Measurements from ENCODE around the gene CLCNKA.
A peak's percentile ranks its signal among the peaks of the same experiment; 100 is the strongest.
"Not testable (repeated sequence)": the region's sequence is repeated elsewhere in the genome, so short reads cannot be mapped to it uniquely, and the experiment has no call there.

Gene CLCNKA

DNA sequence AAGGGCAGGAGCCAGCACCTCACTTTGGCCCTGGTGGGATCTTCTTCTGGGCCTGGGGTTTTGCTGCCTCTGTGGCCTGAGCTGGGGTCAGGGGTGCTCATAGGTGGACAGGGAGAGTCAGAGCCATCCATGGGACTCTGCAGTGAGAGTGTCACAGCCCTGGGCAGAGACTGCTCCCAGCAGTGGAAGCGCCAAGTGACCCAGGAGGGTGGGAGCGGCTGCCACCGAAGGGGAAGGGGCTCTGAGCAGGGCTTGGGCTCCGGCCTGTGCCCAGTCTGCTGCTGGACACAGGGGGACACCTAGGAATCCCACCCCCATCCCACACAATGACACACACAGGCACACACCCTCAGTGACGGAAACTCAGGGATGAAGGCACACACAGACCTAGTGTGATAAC lies 22.1 kb downstream of the CLCNKA start:
- no peak for DNase-seq

- no peak for DNase-seq
These were observed 25.0 kb downstream of the CLCNKA start for GRCh38 chr1:16046842-16047241.

DNA sequence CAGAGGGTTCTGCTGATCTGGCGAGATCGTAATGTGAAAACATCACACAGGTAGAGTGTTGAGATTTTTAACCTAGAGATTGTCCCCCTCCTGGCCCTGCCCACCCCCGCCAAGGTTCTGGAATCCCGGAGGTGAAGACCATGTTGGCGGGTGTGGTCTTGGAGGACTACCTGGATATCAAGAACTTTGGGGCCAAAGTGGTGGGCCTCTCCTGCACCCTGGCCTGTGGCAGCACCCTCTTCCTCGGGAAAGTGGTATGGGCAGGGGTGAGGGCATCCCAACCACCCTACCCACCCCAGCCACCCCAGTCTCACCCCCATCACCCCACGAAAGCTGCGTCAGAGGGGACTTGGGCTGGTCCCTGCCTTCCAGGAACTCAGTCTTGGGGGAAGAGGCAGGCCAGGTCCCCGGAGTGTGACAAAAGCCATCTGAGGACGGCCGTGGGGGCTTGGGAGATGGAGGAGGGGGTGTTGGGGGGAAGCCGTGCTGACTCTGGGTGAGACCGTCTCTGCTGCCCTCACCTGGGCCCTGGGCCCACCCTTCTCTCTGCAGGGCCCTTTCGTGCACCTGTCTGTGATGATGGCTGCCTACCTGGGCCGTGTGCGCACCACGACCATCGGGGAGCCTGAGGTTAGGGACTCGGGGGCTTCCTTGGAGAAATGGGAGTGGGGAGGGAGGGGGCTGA lies 26.1 kb downstream of the CLCNKA start:
- DNase-seq = no peak

- DNase-seq = peak; percentile 31
These were observed 26.8 kb downstream of the CLCNKA start for GRCh38 chr1:16048573-16049189.

GRCh38 chr1:16050328-16050727 lies 28.5 kb downstream of the CLCNKA start:
- DNase-seq = no peak

DNA sequence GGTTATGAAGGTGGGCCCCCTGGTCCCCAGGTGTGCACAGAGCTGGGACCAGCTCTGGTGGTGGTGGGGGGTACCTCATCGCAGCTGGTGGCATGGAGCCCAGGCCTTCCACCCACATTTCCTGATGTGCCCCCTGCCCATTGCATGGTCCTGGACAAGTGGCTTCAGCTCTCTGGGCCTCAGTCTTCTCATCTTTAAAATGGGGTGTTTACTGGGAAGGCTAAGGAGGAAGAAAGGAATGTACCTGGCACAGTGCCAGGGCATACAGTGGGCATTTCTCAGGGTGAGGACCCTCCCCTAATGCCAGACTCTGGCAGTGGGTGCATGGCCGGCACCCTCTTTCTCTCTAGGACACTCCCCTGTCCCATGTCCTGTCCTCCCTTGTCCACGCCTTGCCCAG lies 29.2 kb downstream of the CLCNKA start:
- DNase-seq = no peak

DNA sequence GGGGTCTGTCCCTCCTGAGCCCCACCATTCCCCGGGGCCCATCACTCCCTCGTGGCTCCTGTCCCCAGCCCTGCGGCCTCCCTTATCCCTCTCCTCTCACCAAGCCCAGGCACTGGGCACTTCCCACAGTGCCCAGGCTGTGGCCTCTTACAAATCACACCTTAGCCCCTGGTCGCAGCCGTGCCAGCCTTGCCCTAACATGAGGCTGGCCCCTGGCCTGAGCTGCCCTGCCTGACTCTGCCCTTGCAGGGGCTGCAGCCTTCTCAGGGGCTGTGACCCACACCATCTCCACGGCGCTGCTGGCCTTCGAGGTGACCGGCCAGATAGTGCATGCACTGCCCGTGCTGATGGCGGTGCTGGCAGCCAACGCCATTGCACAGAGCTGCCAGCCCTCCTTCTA lies 30.1 kb downstream of the CLCNKA start:
- not testable (repeated sequence) for DNase-seq

GRCh38 chr1:16053781-16054502 lies 32.1 kb downstream of the CLCNKA start:
- no peak for DNase-seq

DNA sequence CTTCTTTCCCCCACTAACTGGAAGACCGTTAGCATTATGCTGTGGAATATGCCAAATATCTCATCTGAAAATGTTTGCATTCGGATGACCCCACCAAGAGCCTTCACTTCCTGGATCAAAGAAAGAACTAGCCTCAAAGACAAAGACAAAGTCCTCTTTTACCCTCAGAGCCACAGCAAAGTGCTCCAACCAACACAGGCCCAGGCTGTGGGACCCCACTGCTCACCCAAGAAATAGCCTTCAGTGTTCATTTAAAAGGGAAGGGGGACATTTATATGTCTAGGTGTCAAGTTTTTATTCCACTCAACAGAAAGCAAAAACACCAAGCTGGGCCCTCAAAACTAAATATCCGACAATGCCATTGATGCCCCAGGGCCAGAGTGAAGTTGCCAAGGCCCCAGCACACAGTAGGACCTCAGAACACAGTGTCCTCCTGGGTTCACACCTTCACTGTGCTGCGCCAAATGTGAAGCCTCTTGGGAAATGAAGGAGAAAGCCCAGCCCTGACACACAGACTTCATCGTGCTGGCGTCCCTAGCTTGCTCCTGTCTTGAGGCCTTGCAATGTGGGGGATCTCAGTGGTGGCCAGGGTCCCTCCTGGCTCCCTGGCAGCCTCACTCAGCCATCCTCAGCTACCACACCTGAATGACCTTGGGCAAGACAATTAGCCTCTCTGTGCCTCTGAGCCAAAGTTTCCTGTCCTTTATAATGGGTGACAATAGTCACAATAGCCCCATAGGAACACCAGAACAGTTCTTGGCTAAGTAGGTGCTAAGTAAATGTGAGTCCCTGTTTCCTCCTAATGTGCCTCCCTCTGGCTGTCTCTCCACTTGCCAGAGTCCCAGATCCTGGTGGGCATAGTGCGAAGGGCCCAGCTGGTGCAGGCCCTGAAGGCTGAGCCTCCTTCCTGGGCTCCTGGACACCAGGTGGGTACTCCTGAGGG lies 33.0 kb downstream of the CLCNKA start:
- no peak for DNase-seq

DNA sequence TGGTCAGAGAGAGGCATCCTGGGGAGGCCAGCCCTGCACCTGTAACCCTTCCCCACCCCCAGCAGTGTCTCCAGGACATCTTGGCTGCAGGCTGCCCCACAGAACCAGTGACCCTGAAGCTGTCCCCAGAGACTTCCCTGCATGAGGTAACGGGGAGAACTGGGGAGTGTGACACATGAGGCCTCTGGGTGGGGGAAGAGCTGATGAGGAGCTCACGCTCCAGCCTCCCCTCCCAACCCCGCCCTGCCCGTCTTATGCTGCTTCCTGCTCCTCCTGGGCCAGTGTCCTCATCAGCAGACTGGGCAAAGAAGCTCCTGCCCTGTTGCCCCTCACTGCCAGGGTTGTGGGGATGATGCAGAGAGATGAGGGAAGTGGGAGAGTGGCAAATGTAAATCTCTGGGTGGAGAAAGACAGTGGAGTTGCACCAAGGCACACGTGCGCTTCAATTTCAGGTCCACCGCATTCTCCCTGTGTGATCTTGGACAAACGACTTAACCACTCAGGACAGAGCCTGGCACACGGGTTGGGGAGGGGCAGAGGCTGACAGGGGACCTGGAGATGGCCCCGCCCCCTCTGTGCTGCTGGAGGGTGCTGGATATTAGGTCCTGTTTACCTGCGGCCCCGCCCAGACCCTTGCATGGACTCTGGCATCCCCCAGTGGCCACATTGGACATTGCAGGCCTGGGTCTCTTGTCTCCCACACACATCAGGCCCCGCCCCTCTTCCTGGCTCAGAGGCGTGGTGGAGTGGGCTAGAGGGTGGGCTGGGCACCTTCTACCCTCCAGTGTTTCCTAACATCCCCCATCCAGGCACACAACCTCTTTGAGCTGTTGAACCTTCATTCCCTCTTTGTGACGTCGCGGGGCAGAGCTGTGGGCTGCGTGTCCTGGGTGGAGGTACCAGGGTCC lies 34.0 kb downstream of the CLCNKA start:
- DNase-seq = peak; percentile 86

GRCh38 chr1:16056521-16056912 lies 34.7 kb downstream of the CLCNKA start:
- DNase-seq = not testable (repeated sequence)

DNA sequence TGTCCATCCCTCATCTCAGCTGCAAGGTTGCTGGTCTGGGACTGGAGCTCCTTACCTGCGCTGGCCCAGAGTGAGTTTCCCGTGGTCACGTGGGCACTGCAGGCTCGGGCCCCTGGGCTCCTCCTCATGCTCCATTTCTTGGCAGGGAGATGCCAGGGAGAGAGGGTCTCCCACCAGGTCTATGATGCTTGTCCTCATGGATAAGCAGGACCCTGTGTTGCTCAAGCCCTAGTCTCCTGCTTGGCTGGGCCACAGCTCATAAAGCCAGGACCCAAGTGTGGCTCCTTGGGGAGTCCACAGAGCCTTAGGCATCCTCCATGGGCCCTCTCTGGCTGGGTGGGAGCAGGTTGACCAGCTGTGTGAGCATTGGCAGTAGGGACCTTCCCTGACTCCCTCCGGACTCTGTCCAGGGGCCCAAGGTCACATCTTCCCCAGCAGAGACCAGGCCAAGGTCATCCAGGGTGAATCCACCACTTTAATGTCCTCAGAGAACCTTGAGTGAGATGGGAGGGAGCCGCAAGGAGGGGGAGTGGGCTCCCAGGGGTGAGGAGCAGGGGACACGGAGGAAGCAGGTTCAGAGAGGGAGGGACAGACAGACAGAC lies 35.6 kb downstream of the CLCNKA start:
- not testable (repeated sequence) for DNase-seq

- not testable (repeated sequence) for DNase-seq
These were observed 36.7 kb downstream of the CLCNKA start for GRCh38 chr1:16058394-16059120.

GRCh38 chr1:16061266-16061665 lies 39.4 kb downstream of the CLCNKA start:
- DNase-seq = no peak

DNA sequence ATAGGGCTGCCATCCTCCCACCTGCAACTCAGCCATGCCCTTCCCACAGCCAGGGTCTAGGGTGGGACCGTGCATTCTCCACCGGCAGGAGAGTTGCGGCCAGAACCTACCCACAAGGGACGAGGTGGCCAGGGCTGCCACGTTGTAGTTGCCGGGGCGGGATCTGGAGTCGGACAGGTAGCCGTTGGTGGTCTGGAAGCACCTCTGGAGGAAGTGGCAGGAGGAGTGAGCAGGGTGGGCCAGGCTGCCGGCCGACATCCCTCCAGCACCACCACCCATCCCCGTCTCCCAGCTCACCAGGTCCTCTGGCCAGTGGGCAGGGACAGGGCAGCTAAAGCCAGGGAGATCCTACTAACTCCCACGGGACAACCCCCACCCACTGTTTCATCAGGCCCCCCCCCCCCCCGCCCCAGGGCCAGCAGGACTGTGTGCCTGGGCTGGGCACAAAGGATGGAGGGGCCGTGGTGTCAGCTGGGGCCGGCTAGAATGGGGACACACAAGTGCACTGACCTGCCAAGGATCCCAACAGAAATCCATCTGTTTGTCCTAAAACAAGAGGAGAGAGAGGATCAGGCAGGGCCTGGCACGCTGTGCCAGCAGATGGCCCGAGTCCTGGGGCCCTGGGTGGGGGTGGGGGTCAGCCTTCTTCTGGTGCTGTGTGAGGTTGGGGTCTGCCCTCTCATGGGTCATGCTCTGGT lies 40.3 kb downstream of the CLCNKA start:
- DNase-seq = not testable (repeated sequence)

GRCh38 chr1:16062687-16063075 lies 40.8 kb downstream of the CLCNKA start:
- not testable (repeated sequence) for DNase-seq

DNA sequence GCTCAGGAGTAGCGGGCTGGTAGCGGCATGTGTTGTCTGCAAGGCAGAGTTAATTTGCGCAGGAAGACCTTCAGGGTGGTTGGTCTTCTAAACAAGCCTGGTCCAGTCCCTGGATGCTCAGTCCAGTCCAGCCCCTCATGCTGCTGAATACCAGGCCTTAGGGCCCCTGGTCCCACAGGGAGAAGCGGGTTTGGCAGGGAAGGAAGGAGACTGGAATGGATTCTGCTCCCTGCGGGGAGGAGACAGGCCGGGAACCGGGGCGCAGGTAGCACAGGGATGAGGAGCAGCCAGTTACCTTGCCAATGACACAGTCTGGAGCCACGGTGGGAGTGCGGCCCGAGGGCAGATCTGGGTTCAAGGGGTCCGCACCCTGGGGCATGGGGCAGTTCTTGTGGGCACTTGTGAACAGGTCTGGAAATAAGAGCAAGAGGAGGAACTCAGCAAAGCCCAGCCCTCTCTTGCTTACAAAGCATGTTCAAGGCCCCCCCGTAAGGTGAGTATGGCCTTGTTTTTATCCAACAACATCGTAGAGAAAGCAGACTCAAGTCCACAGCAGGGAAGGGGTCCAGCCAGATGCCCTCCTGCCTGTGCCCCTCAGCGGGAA lies 41.5 kb downstream of the CLCNKA start:
- DNase-seq = no peak

DNA sequence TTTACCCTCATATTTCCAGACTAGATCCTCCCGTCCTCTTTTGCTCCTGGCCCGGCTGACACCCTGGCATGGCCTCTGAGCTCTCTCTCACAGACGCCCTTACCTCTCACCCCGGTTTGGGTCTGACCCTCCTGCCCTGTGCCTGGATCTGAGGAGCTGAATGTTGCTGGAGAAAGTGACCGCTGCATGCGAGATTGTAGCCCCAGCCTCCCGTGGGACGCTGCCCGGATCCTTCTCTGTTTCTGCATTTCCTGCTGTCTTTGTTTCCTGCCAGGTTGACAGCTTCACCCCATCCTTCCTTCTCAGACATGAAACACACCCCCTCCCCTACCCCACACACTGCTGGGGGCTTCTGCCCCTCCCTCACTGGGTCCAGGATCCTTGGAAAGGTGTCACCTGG lies 42.1 kb downstream of the CLCNKA start:
- no peak for DNase-seq

DNA sequence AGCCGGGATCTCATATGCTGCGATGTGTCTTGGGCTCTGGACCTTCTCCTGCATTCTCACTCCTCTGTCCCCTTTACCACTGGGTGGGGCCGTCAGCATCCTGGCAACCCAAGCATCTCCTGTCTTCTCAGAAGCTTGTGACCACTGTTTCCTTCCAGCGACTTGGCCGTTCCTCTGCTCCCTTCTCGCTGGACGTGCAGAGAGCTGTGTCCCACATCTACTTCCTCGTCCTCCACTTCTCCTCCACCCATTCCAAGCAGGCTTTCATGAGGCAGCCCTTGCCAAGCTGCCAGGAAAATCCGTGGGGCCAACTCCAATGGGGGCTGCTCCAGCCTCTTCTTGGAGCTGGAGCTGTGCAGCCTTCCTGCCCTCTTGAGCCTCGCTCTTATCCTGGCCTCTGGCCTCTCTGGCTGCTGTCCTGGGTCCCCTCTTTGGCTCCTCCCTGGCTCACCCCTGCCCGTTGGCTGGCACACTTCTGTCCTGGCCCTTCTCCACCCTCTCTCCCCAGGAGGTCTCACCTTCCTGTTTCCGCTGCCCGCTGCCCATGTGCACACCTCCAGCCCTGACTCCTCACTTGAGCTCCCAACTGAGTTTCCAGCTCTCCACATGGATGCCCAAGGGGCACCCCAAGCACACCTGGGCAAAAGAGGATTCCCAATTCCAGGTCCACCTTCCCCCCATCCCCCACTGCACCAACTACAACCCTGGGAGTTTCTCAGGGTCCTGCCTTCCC lies 42.9 kb downstream of the CLCNKA start:
- no peak for DNase-seq

All from activated T-cell treated with anti-CD3 and anti-CD28 coated beads for 4 hours (primary cell).